Left ventricle myocardium inferior (tissue), 1 donor: ENCODE results near the gene PLA2G2D. TPM values are rescaled to one million over a fixed set of nuclear protein-coding genes. Genes with fewer than 3 reads are reported as not detected.

Experiments used
- DNase-seq: peaks from one replicate; pipeline ENCODE4 v3.0.0-alpha.2; 2020
- H3K27ac ChIP-seq: fragments of 200-600 bp; replicated peaks from 2 replicates; pipeline ENCODE4 v1.8.0; 2021
- H3K27me3 ChIP-seq: fragments of 200-600 bp; 2 replicates; pipeline ENCODE4 v1.8.0; 2021; ENCODE audit warnings: low read depth
- H3K36me3 ChIP-seq: fragments of 200-600 bp; 2 replicates; pipeline ENCODE4 v1.8.0; 2021
- H3K4me1 ChIP-seq: fragments of 200-600 bp; 2 replicates; pipeline ENCODE4 v1.8.0; 2021
- H3K4me3 ChIP-seq: fragments of 200-600 bp; 2 replicates; pipeline ENCODE4 v1.8.0; 2021; ENCODE audit warnings: mild to moderate bottlenecking, moderate library complexity
- H3K9me3 ChIP-seq: fragments of 200-600 bp; replicated peaks from 2 replicates; pipeline ENCODE4 v1.8.0; 2021
- intact Hi-C: fragments of 100-400 bp; cut with micrococcal nuclease; formaldehyde crosslinking; loops from one replicate; pipeline ENCODE4 v1.11.0; 2022
- total RNA-seq: library from RNA; stranded (reverse); fragmentation: NEBNext Ultra II Directional; extraction: Animal tissue kit (Norgen Biotek cat#: 25700); gene quantifications from one replicate; pipeline ENCODE4 v1.2.1, GENCODE V29; 2021
- TF ChIP-seq, protein P1 (sequence below): fragments of 200-600 bp; IDR thresholded peaks from 2 replicates; pipeline ENCODE4 v1.8.0; 2021; ENCODE audit warnings: antibody characterized with exemption, mild to moderate bottlenecking, borderline replicate concordance
- donor health status: DM: no; HTN: yes; CAD: no; lungs with severe emphysema.

PLA2G2D gene
- total RNA-seq, 1 donor from 2014 or later, result not detected

DNA sequence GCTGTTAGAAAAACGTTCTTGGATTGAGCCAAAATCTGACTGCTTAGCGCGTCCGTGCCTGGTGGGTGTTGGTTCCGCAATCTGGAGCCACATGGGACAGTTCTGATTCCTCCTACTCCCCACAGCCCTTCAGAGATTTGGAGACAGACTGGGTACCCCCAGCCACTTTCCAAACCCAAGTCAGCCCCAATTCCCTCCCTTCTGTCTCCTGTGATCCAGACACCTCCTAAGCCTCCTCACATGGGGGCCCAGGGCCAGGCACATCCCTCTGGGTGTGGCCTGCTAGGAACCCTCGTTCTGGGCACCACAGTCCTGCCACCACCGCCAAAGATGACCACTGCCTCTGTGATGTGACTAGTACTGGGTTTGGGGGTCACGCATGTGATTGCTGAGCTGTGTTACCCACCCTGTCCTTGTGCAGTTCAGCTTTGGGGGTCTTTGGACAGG lies 44.6 kb downstream of the PLA2G2D start:
- H3K9me3 ChIP-seq, result no peaks in the 10 kb centered on the region
- no peak for DNase-seq
- intact Hi-C loops, result no loop called here
- peaks cover 86% of the 10 kb centered on the region for H3K4me1 ChIP-seq
- H3K36me3 ChIP-seq, result peaks cover 19% of the 10 kb centered on the region
- no peak overlapping the region for H3K4me3 ChIP-seq
- TF ChIP-seq, protein P1, sequence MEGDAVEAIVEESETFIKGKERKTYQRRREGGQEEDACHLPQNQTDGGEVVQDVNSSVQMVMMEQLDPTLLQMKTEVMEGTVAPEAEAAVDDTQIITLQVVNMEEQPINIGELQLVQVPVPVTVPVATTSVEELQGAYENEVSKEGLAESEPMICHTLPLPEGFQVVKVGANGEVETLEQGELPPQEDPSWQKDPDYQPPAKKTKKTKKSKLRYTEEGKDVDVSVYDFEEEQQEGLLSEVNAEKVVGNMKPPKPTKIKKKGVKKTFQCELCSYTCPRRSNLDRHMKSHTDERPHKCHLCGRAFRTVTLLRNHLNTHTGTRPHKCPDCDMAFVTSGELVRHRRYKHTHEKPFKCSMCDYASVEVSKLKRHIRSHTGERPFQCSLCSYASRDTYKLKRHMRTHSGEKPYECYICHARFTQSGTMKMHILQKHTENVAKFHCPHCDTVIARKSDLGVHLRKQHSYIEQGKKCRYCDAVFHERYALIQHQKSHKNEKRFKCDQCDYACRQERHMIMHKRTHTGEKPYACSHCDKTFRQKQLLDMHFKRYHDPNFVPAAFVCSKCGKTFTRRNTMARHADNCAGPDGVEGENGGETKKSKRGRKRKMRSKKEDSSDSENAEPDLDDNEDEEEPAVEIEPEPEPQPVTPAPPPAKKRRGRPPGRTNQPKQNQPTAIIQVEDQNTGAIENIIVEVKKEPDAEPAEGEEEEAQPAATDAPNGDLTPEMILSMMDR, result no peak
- H3K27me3 ChIP-seq, result no peaks in the 10 kb centered on the region
- peak overlapping the region; percentile 85 for H3K27ac ChIP-seq

DNA sequence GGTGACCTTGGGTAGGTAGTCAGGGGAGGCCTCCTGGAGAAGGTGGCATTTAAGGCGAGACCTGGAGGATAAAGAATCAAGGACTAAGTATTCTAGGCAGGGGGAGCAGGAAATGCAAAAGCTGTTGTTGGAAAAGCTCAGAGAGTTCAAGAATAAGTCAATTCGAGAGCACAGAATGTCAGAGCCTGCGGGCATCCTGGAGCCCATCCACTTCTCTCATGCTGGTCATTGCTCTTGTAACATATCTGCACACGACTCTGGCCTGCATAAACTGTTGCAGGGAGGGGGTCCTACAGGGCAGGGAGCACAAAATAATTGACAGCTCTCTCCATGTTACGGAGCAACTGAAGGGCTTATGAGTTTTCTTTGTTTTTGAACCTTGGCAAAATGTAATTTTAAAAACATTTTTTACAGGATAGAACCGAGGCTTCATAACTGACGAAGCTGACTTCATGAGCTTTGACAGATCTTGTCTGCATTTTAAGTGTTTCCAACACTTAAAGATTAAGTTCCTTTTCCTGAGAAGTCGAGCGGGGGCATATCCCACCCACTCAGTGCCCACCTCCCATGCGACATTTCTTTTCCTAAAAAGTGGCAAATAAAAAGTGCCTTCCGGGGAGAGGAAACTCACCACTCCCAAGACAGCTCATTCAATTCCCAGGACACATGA lies 45.1 kb downstream of the PLA2G2D start:
- intact Hi-C loops, result no loop called here
- peak overlapping the region; percentile 85 for H3K27ac ChIP-seq
- no peak overlapping the region for H3K4me3 ChIP-seq
- DNase-seq, result no peak
- TF ChIP-seq, protein P1, result no peak
- H3K36me3 ChIP-seq, result peaks cover 19% of the 10 kb centered on the region
- H3K4me1 ChIP-seq, result peaks cover 86% of the 10 kb centered on the region
- H3K9me3 ChIP-seq, result no peaks in the 10 kb centered on the region
- no peaks in the 10 kb centered on the region for H3K27me3 ChIP-seq

DNA sequence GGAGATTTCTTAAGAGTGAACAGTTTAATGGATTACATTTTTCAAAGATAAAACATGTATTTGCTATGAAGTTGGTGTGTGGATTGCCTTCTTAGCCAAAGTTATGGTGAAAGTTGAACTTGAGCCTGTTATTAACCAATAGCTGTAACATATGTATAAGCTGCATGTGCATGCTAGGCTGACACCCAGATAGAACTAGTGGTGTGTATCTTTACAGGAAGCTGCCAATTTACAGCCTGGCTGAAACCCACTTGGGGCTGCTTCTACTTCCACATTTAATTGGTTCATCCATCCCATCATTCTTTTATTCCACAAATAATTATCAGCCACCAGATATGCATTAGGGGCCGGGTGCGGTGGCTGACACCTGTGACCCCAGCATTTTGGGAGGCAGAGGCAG lies 46.1 kb downstream of the PLA2G2D start:
- H3K4me1 ChIP-seq, result peaks cover 92% of the 10 kb centered on the region

DNA sequence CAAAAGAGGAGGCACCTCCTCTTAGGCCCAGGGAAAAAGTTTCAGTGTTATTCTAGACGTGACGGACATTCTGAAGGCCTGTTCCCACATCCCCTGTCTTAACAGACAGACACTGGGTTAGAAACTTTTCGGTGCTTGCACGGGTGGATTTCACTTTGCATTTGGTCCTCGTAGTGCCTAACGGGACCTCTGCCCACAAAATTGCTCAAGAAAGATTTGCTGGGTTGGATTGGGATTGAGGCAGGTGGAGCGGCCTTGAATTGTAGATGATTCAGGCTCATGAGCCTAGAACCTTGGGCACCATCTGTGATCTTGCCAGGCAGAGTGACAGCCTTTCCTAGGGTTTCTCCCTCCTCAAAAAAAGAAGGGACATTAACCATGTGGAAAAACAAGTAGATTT lies 46.6 kb downstream of the PLA2G2D start:
- intact Hi-C loops, result no loop called here
- H3K4me1 ChIP-seq, result peaks cover 90% of the 10 kb centered on the region

More for the DNA sequence above, 46.1 kb downstream of the PLA2G2D start:
- H3K9me3 ChIP-seq, result no peaks in the 10 kb centered on the region
- peak overlapping the region; percentile 85 for H3K27ac ChIP-seq
- H3K27me3 ChIP-seq, result no peaks in the 10 kb centered on the region
- intact Hi-C loops, result no loop called here
- peaks cover 19% of the 10 kb centered on the region for H3K36me3 ChIP-seq
- H3K4me3 ChIP-seq, result no peak overlapping the region
- TF ChIP-seq, protein P1, result no peak
- no peak for DNase-seq

DNA sequence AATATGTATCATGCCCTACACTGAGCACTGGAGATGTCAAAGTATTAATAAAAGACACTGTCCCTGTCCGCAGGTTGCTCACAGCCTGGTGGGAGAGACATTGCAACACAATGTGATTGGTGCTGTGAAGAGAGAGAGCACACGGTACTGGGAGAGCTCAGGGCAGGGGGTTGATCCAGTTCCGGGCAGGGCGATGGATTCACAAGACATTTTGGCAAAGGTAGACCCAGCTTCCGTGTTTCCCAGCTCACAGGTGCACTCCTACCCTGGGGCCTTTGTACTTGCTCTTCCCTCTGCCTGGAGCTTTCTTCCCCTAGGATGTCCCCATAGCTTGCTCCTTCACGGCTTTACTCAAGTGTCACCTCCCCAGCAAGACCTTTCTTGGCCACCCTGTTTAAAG lies 47.9 kb downstream of the PLA2G2D start:
- H3K9me3 ChIP-seq, result no peaks in the 10 kb centered on the region
- H3K36me3 ChIP-seq, result peaks cover 5% of the 10 kb centered on the region
- peak overlapping the region; percentile 66 for H3K4me3 ChIP-seq
- intact Hi-C loops, result no loop called here
- DNase-seq, result no peak
- H3K27me3 ChIP-seq, result no peaks in the 10 kb centered on the region
- peaks cover 76% of the 10 kb centered on the region for H3K4me1 ChIP-seq
- H3K27ac ChIP-seq, result peak overlapping the region; percentile 85
- TF ChIP-seq, protein P1, result no peak

More for the DNA sequence above, 46.6 kb downstream of the PLA2G2D start:
- no peaks in the 10 kb centered on the region for H3K9me3 ChIP-seq
- H3K36me3 ChIP-seq, result peaks cover 18% of the 10 kb centered on the region
- TF ChIP-seq, protein P1, result no peak
- H3K27ac ChIP-seq, result peak overlapping the region; percentile 85
- H3K27me3 ChIP-seq, result no peaks in the 10 kb centered on the region
- H3K4me3 ChIP-seq, result peak overlapping the region; percentile 66
- DNase-seq, result no peak
